Stimulated activated CD8-positive, alpha-beta memory T cell treated with anti-CD3 and anti-CD28 coated beads, Interleukin-4, amount 100 ng/mL, for 24 hours (primary cell): ENCODE results near the gene APOBEC3H.
A peak's percentile ranks its signal among the peaks of the same experiment; 100 is the strongest.

Experiments
- DNase-seq: peaks from one replicate; pipeline ENCODE4 v3.0.0-alpha.2; 2020; ENCODE audit warnings: low read depth

APOBEC3H gene

GRCh38 chr22:39135092-39135896 is 38.2 kb downstream of the APOBEC3H start:
- no peak for DNase-seq

GRCh38 chr22:39136317-39136716 is 39.3 kb downstream of the APOBEC3H start:
- no peak for DNase-seq

- DNase-seq = no peak
These were observed 41.4 kb downstream of the APOBEC3H start for GRCh38 chr22:39138357-39138997.

- no peak for DNase-seq
These were observed 42.9 kb downstream of the APOBEC3H start for GRCh38 chr22:39139933-39140332.

- DNase-seq = no peak
These were observed 45.1 kb downstream of the APOBEC3H start for GRCh38 chr22:39142088-39142680.

GRCh38 chr22:39144101-39144767 is 47.2 kb downstream of the APOBEC3H start:
- DNase-seq = peak; percentile 42

GRCh38 chr22:39146256-39147101 is 49.4 kb downstream of the APOBEC3H start:
- DNase-seq = no peak

- no peak for DNase-seq
These were observed 50.4 kb downstream of the APOBEC3H start for GRCh38 chr22:39147335-39148025.

- no peak for DNase-seq
These were observed 51.1 kb downstream of the APOBEC3H start for GRCh38 chr22:39148026-39148726.

- peak; percentile 76 for DNase-seq
These were observed 51.9 kb downstream of the APOBEC3H start for GRCh38 chr22:39148727-39149535.

- DNase-seq = no peak
These were observed 53.1 kb downstream of the APOBEC3H start for GRCh38 chr22:39149915-39150847.

GRCh38 chr22:39150848-39151215 is 53.8 kb downstream of the APOBEC3H start:
- no peak for DNase-seq

- DNase-seq = no peak
These were observed 54.4 kb downstream of the APOBEC3H start for GRCh38 chr22:39151329-39151975.

GRCh38 chr22:39152024-39152510 is 55.0 kb downstream of the APOBEC3H start:
- no peak for DNase-seq

- DNase-seq = peak; percentile 93
These were observed 55.6 kb downstream of the APOBEC3H start, which contains the start of gene CBX7 for GRCh38 chr22:39152511-39153219. CBX7 (minus strand) TSS chr22:39152680; CDS start chr22:39152444, 236 bp downstream.

- DNase-seq = no peak
These were observed 56.2 kb downstream of the APOBEC3H start for GRCh38 chr22:39153220-39153717.
